ENCODE measurements around the gene SH3GL3. TPM values are rescaled to one million over a fixed set of nuclear protein-coding genes. Genes with fewer than 3 reads are reported as not detected.

SH3GL3 gene
- total and polyA plus RNA-seq, 2 of the 8 experiments (the other 6 are each of a cell fraction or from before 2014, with no cell fraction given), result 14.1 to 19.1 TPM

DNA sequence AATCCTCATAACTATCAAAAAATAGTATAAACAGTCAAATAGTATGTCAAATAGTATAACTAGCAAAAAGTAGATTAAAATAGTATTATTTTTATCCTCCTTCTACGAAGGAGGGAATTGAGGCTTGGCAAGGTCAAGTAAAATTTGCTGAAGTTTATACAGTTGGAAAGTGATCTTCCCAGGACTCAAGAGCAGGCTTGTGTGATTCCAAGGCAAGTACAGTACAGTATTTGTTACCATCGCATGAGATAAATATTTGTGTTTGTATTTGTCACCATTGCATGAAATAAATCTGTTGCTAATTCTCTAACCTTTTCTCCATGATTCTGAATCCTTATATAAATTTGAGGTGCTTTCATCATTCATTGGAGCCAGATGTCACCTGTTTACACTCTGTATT lies 28.9 kb downstream of the SH3GL3 start:
- H3K9ac ChIP-seq (replicated peaks in 1 of 4; ENCODE audit: extremely low read depth in 1 of 4, low read depth in 3 of 4, low read length in 3 of 4), result no peak overlapping the region
- no peak overlapping the region for H4K5ac ChIP-seq (ENCODE audit: insufficient read length, low read depth, low read length)
- H3K23ac ChIP-seq (ENCODE audit: insufficient read length), result no peak overlapping the region
- H3K56ac ChIP-seq (replicated peaks; ENCODE audit: insufficient read length, low read depth, low read length), result no peak overlapping the region
- peaks cover 2 to 13% (median 6%) of the 10 kb centered on the region in 4 experiments; a peak in 5 of 7 replicates for H3K4me1 ChIP-seq (replicated peaks in 1 of 4; ENCODE audit: control insufficient read depth in 3 of 4, insufficient read depth in 4 of 4, low read length in 3 of 4)
- ChIA-PET POLR2A (ENCODE audit: partially characterized antibody) (interaction anchor here (1.5 kb wide), 1 partner anchor 8 kb away, joined by 3 read pairs; no protein-coding TSS in a partner anchor), CTCF (ENCODE audit: partially characterized antibody) (no interaction called here)
- FAIRE-seq, result no peak
- H3K4me2 ChIP-seq (ENCODE audit: insufficient read depth in 1 of 2, low read depth in 2 of 2, low read length in 2 of 2), result no peak overlapping the region
- no peak overlapping the region for H2BK12ac ChIP-seq (ENCODE audit: low read depth, low read length)
- no peak overlapping the region for H2BK120ac ChIP-seq (replicated peaks; ENCODE audit: low read depth, low read length)
- H4K8ac ChIP-seq (ENCODE audit: extremely low read depth, insufficient read depth, low read length), result no peak overlapping the region
- no peak overlapping the region for H3K18ac ChIP-seq (ENCODE audit: extremely low read depth, low read length)
- no peaks in the 10 kb centered on the region for H3K23me2 ChIP-seq (ENCODE audit: low read depth, low read length)
- H2BK5ac ChIP-seq (ENCODE audit: low read depth, low read length), result no peak overlapping the region
- no peak overlapping the region for H3K4me3 ChIP-seq (ENCODE audit: extremely low read depth in 1 of 4, insufficient read depth in 2 of 4, low read depth in 3 of 4, low read length in 4 of 4)
- no peak for DNase-seq (ENCODE audit: low read depth in 1 of 2, low spot score in 2 of 2)
- H2AFZ ChIP-seq (ENCODE audit: low read length), result no peak overlapping the region
- no peak overlapping the region for H2BK20ac ChIP-seq (ENCODE audit: low read length)
- H3K14ac ChIP-seq (ENCODE audit: insufficient read length), result no peak overlapping the region
- 97% methylated on average over 2 of the region's 2 CpGs; no CpG with 5 or more reads in 1 of the 2 experiments for WGBS, 2 experiments (ENCODE audit: extremely low coverage in 1 of 2, insufficient coverage in 1 of 2, insufficient read length in 1 of 2, insufficient replicate concordance in 2 of 2, low coverage in 1 of 2, low lambda C conversion rate in 2 of 2, missing lambda C conversion rate in 1 of 2)
- H3K27ac ChIP-seq (ENCODE audit: low read depth, low read length), result no peak overlapping the region
- no peak overlapping the region for H4K91ac ChIP-seq (replicated peaks; ENCODE audit: insufficient read length, low read length)
- H3K79me1 ChIP-seq (ENCODE audit: low read depth, low read length), result no peaks in the 10 kb centered on the region; the same call in 1 of the 2 replicates
- H3K36me3 ChIP-seq (ENCODE audit: control insufficient read depth in 2 of 4, insufficient read depth in 4 of 4, low read length in 3 of 4), result peaks cover 0 to 3% (median 0%) of the 10 kb centered on the region in 4 experiments; a peak in 1 of 8 replicates
- H3K27me3 ChIP-seq (replicated peaks in 1 of 4; ENCODE audit: control insufficient read depth in 3 of 4, extremely low read depth in 1 of 4, insufficient read depth in 3 of 4, low read length in 3 of 4), result no peaks in the 10 kb centered on the region
- H3K79me2 ChIP-seq (ENCODE audit: control insufficient read depth in 1 of 2, insufficient read depth in 2 of 2, low read length in 2 of 2), result peaks cover 0 to 19% of the 10 kb centered on the region in 2 experiments; a peak in 1 of 4 replicates
- TF ChIP-seq POLR2A (IDR thresholded peaks at IDR 0.05; ENCODE audit: control extremely low read depth in 1 of 2, low read depth in 2 of 2, low read length in 2 of 2) (no peak), NRF1 (IDR thresholded peaks at IDR 0.05; ENCODE audit: low read depth, low read length) (no peak), ZNF274 (IDR thresholded peaks at IDR 0.05; ENCODE audit: borderline replicate concordance, extremely low read depth, low read length) (no peak)
- no peak overlapping the region for H2AK5ac ChIP-seq (ENCODE audit: low read depth, low read length)
- no peak overlapping the region for H3K4ac ChIP-seq (replicated peaks; ENCODE audit: insufficient read length, low read depth, low read length)
- H2BK15ac ChIP-seq (ENCODE audit: low read length), result no peak overlapping the region
- peaks cover 3 to 4% of the 10 kb centered on the region in 2 experiments; a peak in 2 of 4 replicates for H3K9me3 ChIP-seq (ENCODE audit: insufficient read depth in 2 of 2, low read depth in 1 of 2, low read length in 1 of 2)
- no peaks in the 10 kb centered on the region for H4K20me1 ChIP-seq (replicated peaks in 1 of 2; ENCODE audit: control insufficient read depth in 1 of 2, insufficient read depth in 2 of 2, low read length in 2 of 2)

Measured in H1 (cell line).